DMS153 treated with DMSO at 0.1 percent for 48 hours (cell line): Measurements from ENCODE around the gene RIT2.

Experiments
- DNase-seq: peaks from one replicate; lab custom pipeline; 2025; ENCODE audit not compliant: unreplicated experiment; lab: John Stamatoyannopoulos, UW

RIT2 gene

DNA sequence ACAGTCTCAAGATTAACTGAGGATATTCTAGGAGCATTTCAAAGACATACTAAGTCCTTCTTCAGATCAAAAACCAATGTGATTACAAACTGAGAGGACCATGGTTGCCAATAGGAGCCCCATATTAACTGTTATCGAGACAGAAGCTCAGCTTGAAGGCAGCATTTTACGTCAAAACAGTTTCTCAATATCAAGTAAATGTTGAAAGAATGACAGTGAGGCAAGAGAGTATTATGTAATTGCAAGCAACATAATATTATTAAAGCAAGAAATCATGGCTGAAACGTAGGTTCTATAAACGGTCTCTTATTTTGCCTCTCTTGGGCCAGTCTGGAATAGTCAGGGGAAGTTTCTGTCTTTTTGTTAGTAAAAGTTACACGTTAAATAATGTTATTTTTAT, 22.9 kb downstream of the RIT2 start:
- no peak for DNase-seq

DNA sequence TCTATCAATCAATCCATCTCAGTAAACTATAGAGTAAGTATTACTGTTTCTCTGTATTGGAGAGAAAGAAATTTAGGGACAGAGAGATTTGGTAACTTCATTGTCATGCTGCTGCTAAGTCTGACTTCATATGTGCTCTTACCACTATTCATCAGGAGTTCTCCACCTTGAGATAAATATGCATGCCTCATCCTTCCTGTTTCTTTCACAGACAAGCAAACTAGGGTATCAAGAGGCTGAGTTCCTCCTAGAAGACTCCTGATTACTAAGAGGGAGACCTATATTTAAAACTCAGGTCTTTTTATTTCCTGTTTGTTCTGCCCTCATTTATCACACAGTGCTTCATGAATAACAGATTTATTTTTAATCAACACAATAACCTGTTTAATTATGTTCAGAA, 34.1 kb downstream of the RIT2 start:
- no peak for DNase-seq

DNA sequence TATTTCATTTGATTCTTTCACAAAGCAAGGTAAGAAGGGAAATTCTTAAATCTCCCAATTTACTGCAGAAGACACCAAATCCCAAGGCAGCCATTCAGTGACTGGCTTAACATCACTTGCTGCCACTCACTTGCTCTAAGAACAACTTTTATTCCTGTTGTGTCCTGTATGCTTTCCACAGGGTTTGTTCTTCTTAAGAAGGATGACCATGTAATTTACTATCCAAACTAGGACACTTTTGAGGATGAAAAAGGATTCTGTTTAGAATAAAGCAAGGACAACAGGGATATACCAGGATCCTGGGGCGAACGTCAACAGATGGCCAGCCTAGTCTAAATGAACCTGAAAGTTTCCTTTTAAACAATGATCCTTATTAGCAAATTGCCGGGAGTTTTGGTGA, 34.8 kb downstream of the RIT2 start:
- DNase-seq = no peak

DNA sequence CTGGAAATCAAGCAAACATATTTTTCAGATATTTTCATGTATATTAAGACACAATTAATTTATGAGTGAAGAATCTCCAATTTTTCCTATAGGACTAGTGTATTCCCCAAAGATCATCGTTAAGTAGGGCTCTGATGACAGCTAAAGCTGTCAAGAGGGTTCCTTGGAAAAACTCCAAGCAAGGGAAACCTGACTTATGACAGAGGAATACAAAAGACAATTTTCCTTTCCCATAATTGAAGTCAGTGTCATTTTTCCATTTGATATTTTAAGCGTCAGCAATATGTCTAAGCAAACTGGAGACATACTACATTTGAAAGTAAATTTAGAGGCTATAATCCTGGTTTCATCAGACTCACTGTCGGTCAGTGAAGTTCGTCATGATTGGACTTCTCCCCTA, 36.1 kb downstream of the RIT2 start:
- no peak for DNase-seq

DNA sequence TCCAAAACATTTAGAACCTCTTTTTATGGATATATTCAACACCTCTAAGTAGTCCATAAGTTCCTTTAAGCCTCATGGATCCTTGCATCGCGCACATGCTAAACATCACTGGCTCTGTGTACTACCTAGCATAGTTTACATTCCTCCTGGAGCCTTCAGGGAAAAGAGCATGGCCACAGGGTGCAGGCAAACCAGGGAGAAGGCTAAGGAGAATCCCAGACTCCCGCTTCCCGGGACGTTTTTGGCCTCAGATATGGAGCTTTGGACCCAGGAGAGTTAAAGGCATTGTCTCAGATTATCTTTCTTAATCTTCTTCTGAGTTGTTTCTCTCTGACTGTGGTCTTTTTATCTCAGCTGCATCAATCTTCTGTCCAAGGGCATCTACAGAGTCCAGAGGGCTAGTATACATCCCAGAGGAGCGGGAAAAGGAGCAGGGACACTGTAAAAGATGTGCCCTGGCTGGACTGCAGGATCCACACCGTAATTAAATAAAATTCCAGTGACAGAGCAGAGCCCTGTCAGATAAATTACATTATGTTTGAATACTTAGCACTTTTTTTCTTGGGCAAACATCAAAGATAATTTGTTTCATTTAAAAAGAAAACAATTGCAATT, 36.9 kb downstream of the RIT2 start:
- DNase-seq = no peak

DNA sequence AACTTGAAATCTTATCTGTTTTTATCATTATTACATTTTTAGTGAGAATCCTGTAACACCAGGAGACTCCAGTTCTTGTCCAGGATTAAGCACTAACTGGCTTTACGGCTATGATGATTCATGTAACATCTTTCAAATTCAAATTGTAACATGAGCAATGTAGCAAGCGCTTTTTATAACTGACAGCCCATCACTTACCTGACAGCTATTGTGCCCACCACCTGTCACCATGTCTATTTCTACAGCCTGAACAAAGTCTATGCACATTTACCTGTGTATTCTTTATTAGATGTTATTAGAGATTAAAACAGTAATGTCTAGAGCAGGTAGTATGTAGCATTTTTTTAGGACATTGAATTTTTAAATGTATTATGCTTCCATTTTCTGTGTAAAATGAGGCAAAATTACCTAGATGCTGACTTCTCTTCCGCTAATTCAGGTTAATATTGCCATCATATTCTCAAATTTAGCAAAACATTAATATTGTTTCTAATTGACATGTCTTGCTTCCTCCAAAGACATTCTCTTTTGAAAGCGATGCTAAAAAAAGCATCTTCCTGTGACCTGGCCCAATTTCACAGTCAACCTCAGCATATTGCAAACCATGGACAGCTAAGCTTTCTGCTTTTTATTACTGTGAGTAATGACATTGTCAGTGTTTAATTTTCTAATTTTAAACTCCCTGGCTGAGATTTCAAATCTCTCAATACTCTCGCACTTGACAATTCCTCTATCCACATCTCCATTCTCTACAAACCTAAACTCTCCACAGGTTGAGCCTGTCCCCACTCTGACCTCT, 37.8 kb downstream of the RIT2 start:
- no peak for DNase-seq

DNA sequence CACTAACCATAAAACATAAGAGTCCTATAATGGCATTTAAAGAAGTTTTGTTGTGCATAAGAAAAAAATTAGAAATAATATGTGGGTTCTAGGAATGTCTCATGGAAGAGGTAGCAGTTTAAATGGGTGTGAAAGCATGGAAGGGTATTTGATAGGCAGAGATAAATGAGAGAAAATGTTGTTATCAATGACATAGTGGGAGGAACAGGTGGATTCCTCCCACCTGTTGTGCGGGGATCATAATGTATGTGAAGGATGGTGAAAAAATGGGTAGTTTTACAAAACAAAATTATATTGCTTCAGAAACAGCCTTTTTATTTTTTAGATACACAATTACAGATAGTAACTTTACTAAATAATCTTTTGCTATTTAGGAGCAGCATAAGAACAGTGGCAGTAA, 41.7 kb downstream of the RIT2 start:
- no peak for DNase-seq

DNA sequence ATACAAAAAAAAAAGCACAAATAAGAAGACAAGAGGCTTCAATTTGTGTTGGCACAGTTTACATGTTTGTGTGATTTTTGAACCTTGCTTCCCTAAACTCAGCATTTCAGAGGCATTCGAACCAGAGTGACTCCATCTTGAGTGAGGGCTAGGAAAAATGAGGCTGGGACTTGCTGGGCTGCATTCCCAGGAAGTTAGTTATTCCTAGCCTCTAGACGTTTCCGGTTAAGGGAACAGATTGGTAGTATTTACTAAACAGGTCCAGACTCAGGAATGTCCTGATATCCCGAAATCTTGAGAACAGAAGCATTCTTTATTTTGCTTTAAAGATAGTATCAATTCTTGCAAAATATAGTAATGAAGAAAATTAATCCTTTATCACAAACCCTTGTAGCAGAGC, 46.7 kb downstream of the RIT2 start:
- DNase-seq = no peak

DNA sequence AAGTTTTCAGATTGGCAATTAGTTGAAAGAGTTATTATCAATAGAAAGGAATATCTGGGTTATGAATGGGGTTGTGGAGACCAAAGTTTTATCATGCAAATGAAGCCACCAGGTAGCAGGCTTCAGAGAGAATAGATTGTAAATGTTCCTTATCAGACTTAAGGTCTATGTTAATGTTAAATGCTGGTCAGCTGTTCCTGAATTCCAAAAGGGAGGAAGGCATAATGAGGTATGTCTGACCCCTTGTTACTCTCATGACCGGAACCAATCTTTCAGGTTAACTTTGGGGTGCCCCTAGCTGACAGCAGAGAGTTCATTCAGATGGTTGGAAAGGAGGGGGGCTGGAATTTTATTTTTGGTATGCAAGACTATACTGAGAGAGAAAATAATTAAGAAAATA, 47.9 kb downstream of the RIT2 start:
- DNase-seq = no peak

DNA sequence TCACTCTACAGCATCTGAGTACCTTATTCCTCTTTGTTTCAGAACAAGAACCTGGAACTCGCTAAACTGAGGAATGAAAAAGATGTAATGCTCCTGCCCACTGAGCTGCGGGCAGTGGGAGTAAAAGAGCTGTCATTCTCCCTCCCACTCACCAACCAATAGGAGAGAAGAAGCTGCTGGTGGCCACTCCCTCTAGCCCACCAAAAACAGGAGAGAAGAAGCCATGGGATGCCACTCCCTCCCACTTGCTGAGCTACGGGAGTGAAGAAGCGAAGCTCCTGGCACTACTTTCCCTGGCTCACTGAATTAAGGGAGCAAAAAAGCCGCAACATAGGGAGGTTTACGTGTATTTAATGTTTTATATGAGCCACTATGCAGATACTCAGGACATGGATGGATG, 53.7 kb downstream of the RIT2 start:
- DNase-seq = no peak

DNA sequence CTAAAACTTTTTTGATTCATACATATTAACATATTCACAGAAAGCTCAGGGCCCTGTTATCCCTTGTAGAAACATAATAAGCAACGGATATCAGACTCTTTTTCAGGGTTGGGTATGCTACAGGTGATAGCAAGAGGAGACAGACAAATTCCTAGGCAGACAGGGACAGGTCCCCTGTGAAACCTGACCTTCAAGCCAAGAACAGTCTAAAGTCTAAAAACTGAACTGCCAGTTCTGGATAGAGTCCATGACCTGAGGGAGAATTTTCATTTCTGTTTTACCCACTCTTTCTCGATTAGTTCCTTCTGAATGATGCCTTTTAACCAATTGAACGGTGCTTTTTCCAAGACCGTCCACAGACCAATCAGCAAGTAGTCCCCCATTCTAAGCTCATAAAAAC, 54.2 kb downstream of the RIT2 start:
- no peak for DNase-seq

DNA sequence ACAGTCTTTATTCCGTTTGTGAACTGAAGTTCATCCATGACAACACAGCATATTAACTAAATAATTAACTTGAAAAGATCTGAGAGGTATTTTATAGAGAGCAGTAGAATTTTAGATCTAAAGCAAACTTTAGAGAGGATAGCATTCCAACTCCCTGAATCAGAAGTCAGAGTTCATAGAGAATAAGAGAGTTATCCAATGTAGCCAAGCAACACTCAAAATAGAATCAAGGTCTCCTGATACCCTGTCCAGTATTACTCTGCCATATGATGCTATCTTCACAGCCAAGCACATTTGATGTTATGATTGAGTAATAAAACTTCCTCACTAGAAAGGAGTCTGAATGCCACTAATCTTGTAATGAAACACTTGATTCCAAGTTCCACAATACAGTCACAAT, 55.5 kb downstream of the RIT2 start:
- no peak for DNase-seq

DNA sequence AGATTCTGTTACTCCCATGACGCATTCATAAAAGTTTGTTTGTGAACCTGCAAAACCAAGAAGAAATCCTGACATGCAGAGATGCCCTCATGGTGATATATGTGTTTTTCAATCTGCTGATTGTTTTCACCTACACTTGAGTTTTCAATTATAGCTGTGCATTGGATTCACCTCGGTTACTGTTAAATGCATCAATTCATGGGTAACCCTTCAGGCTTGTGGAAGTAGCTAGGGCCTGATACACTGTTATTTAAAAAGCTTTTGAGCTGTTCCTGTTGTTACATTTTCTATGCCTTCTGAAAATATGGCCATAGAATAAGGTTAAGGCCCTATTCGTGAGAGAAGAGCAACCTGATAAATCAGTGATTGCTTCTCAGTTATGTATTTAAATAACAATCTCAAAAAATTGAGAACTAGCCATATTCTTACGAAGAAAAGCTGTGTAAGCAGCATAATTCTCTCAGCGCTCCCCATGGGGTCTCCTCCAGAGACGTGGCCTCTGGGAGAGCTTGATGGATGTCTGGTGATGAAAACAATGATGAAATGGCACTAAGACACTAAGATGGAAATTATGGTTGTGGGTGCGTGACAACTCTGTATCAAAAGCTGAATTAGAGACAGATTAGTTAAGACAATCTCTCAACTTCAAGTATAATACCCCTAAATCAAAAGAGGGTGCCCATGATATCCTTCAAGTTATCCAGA, 60.5 kb downstream of the RIT2 start:
- no peak for DNase-seq

DNA sequence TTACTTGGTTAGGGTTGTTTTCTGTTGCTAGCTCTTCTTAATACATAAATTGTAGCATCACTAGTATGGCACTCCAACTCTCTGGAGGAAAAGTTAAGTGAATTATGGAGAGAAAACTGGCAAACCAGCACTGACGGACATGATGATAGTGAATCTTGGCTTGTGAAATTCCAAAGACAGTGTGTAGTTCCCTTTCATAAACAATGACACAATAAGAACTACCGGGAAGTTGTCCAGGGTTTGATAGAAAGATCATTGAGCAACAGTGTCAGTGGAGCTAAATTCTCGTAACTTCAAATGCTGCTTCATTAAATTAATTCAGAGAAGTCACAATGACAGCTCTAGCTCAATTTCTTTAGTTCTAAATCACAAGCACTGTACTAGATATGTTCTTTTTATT, 66.5 kb downstream of the RIT2 start:
- DNase-seq = no peak

DNA sequence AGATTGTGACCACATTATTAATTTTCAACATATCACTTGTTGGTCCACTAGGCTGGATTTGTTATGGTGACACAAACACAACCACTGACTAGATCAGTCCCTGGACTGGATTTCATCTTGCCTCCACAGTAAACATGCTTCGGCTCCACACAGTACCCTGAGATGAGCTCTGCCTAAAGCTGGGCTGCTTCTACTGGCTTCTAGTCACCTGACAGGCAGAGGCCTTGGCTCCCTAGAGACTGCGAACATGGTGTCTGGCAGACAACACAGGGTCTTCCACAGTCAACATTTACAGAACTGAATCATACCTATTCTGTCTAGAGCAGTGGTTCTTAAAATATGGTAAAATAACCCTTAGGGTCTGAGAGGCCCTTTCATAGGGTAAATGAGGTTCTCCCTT, 69.2 kb downstream of the RIT2 start:
- DNase-seq = no peak

DNA sequence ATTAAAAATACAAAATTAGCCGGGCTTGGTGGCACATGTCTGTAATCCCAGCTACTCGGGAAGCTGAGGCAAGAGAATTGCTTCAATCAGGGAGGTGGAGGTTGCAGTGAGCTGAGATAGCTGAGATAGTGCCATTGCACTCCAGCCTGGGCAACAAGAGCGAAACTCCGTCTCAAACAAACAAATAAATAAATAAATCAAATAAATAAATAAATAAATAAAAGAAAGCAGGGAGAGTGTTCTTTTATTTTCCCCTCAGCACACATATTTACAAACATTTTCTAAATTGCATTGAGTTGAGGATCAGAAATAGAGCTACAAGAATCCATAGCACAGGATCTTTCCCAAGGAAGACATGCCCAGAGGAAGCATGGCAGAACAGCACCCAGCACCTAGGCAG, 71.9 kb downstream of the RIT2 start:
- no peak for DNase-seq

DNA sequence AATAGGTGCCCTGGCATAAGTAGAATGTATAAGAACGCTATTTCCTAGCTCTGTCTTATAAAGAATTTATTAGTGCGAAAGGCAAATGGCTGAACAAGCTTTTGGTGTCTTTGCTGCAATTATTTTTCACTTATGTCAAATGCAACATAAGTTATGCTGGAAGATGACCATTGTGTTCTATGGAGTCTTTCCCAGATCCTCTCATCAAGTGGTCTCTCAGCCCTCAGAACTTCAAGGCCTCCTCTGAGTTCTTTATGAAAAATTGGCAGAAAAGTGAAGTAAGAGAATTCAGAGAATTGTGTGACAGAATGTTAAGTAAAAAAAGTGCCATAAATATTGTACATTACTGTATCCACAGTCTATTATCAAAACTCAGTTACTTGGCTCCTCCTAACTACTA, 75.2 kb downstream of the RIT2 start:
- DNase-seq = no peak

DNA sequence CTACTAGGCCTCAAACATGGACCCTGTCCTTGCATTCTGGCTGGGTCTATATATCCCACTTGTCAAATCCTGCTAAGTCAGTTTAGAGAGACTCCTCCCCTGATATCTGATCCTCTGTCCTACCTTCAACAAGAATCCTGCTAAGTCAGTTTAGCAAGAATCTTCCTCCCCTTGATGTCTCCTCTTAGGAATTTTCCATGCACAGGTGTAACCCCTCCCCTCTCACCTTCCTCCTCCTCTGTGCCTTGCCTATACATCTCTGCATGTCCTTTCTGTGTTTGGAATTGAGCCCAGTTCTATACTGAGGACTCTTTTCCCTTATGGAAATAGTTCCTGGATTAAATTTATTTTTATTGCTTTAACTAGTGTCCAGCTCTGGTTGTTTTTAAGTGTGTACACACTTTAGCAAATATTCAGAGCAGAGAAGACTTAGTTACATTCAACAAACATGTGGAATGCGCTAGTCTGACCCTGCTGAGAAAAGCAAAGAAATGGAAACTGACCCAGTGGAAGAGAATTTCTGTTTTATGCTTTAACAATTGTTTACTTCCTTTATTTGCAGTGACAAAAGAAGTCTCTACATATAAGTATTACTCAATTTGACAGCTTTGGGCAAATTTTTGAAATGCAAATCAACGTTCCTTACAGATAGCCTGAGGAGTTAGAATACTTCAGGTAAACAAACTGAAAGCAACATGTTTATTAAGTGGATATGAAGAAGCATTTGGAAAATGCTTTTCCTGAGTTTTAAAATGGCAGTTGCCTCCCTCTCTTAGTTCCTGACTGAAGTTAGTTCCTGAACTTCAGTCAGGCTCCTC, 80.6 kb downstream of the RIT2 start:
- DNase-seq = no peak

DNA sequence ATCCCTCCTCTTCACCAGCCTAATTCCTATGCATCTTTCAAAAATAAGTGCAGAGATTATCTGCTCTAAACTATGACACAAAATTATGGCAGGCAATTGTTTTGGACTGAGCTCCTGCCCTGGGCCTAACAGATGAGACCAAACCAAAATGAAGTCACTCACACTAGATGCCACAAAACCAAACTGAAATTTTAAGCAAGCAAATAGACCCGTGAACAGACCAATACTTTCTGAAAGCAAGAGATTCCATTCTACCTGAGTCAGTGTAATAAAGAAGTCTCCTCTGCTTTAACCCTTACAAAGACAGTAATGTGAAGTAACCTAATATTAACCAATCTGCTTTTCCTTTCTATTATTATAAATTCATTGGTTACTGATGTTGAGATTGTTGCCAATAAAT, 84.3 kb downstream of the RIT2 start:
- no peak for DNase-seq

DNA sequence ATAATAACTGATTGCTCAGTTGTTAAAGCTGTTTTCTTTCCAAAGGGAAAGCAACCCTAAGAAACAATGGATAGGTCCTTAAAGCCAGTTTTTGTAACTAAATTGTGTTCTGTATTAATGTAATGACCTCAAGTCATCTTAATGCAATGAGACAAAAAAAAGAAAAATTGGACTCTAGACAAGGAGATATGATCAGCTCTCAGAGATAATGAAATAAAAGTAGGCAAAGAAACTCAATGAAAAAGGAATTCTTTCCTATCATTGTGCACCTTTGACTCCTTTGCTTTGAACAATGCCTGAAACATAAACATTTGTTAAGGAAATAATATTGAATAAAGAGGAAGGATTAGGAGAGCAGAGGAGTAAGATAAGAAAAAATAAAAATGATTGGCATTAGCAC, 86.1 kb downstream of the RIT2 start:
- no peak for DNase-seq

DNA sequence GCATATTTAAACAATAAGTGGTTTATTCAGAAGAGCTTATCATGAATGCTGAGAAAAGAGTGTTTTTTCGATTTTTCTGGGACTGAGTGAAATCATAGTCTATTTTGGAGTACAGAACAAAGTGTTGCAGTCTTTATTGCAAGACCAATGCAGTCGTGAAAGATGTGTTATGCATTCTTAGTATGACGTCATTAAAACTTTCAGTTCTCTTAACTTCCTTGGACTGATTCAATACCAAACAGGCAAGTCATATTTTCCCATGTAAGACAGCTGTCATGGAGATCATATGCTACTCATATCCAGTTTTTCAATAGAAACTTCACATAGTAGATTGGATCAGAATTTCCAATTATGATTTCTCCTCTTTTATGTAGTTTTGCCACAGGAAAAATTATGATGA, 92.6 kb downstream of the RIT2 start:
- no peak for DNase-seq

DNA sequence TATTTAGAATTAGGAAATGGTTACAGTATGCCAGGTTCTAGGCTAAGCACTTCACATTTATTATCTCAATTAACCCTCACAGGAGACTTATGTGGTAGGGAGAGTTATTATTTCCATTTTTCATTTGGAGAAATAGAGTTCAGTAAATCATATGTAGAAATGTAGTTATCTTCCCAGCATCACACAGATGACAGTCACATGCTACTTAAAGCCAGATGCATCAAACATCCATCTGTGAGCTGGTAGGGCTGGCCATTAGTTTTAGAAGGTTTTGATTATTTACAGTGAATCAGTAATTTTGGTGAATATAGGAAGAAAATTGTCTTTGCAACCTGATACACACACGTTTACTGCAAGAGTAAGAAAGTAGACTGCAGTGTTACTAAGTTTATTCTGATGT, 97.9 kb downstream of the RIT2 start:
- DNase-seq = no peak
